GM20000 (cell line): ENCODE measurements around the gene PCOLCE2.

Experiments
- DNase-seq: peaks from one replicate; pipeline ENCODE4 v3.0.0; 2012; ENCODE audit warnings: low spot score
- CTCF ChIP-seq: IDR thresholded peaks from 2 replicates; pipeline ENCODE4 v1.5.1; 2012; ENCODE audit warnings: mild to moderate bottlenecking, control low read depth; ENCODE audit errors: extremely low read depth, missing control alignments

The PCOLCE2 gene

GRCh38 chr3:142929890-142930289, 41.0 kb upstream of the PCOLCE2 start:
- DNase-seq, result no peak

GRCh38 chr3:142929109-142929508, 40.2 kb upstream of the PCOLCE2 start:
- peak; percentile 56 for DNase-seq
- TF ChIP-seq CTCF, result peak; percentile 19

More at GRCh38 chr3:142929890-142930289, 41.0 kb upstream of the PCOLCE2 start:
- TF ChIP-seq CTCF, result no peak

GRCh38 chr3:142926368-142926944, 37.6 kb upstream of the PCOLCE2 start:
- no peak for DNase-seq
- TF ChIP-seq CTCF, result no peak

GRCh38 chr3:142925140-142925539, 36.3 kb upstream of the PCOLCE2 start:
- no peak for DNase-seq
- TF ChIP-seq CTCF, result no peak

GRCh38 chr3:142923694-142924093, 34.8 kb upstream of the PCOLCE2 start:
- no peak for TF ChIP-seq CTCF
- DNase-seq, result no peak

- DNase-seq, result no peak
- no peak for TF ChIP-seq CTCF
Observed at GRCh38 chr3:142916605-142917004, 27.7 kb upstream of the PCOLCE2 start.

GRCh38 chr3:142915636-142916035, 26.8 kb upstream of the PCOLCE2 start:
- no peak for TF ChIP-seq CTCF
- no peak for DNase-seq
